WTC11 (cell line): ENCODE data around the gene TRMT2A.

Experiments
- ATF3 ChIP-seq: sonication (generic); formaldehyde crosslinking; conservative IDR thresholded peaks from 2 replicates; pipeline ENCODE4 v1.8.1; 2022; ENCODE audit warnings: mild to moderate bottlenecking, missing genetic modification reagents
- FOXP4 ChIP-seq: sonication (generic); formaldehyde crosslinking; IDR thresholded peaks from 2 replicates; pipeline ENCODE4 v1.8.0; 2022; ENCODE audit warnings: mild to moderate bottlenecking, missing genetic modification reagents
- NR3C1 ChIP-seq: sonication (generic); formaldehyde crosslinking; conservative IDR thresholded peaks from 2 replicates; pipeline ENCODE4 v1.8.1; 2023; ENCODE audit warnings: low read depth, mild to moderate bottlenecking, missing genetic modification reagents

GRCh38 chr22:20151276-20151588, 34.2 kb upstream of the TRMT2A start:
- TF ChIP-seq ATF3 (CRISPR knock-in tag) (no peak), NR3C1 (CRISPR knock-in tag) (no peak), FOXP4 (no peak)
